ENCODE measurements around the gene RBMS1. TPM values are rescaled to one million over a fixed set of nuclear protein-coding genes. Genes with fewer than 3 reads are reported as not detected.

Gene RBMS1
- total RNA-seq, 1 experiment from 2014 or later: 77.5 TPM

- Histone ChIP-seq H3K23me2 (ENCODE audit: insufficient read length, low read depth, low read length, poor library complexity, severe bottlenecking) (no peaks in the 10 kb centered on the region), H3K27ac (ENCODE audit: insufficient read length, low read depth, low read length) (no peak overlapping the region), H3K56ac (ENCODE audit: insufficient read length, low read depth, low read length) (no peak overlapping the region), H3K9me3 (ENCODE audit: control insufficient read depth, low read depth, low read length) (no peaks in the 10 kb centered on the region), H2AK5ac (ENCODE audit: insufficient read length, low read length) (no peak overlapping the region), H2BK5ac (ENCODE audit: insufficient read length, low read length) (no peak overlapping the region), H2AFZ (ENCODE audit: low read length) (no peak overlapping the region), H3K14ac (ENCODE audit: insufficient read depth, low read length) (peak overlapping the region; percentile 73; the same call in 1 of the 2 replicates), H3K4ac (ENCODE audit: low read depth, low read length) (no peak overlapping the region), H2BK20ac (ENCODE audit: low read depth, low read length, poor library complexity, severe bottlenecking) (no peak overlapping the region), H3K9ac (ENCODE audit: extremely low read depth, insufficient read length, low read length) (no peak overlapping the region), H3K23ac (ENCODE audit: insufficient read length, low read depth, low read length) (no peak overlapping the region), H3K4me2 (ENCODE audit: insufficient read depth, insufficient read length, low read length) (no peak overlapping the region), H3K79me2 (ENCODE audit: insufficient read depth, low read length) (peaks cover 7% of the 10 kb centered on the region; the same call in 1 of the 2 replicates), H2BK15ac (ENCODE audit: low read depth, low read length) (no peak overlapping the region), H3K79me1 (ENCODE audit: insufficient read depth, low read depth, low read length, poor library complexity, severe bottlenecking) (no peaks in the 10 kb centered on the region), H2BK120ac (ENCODE audit: low read depth, low read length, poor library complexity, severe bottlenecking) (no peak overlapping the region), H4K8ac (replicated peaks; ENCODE audit: insufficient read length, low read depth, low read length) (no peak overlapping the region), H4K5ac (ENCODE audit: insufficient read length, low read depth, low read length) (no peak overlapping the region), H2BK12ac (ENCODE audit: insufficient read length, low read depth, low read length) (no peak overlapping the region), H3K4me1 (ENCODE audit: insufficient read depth, low read length) (peaks cover 6% of the 10 kb centered on the region; the same call in 1 of the 2 replicates), H4K91ac (ENCODE audit: insufficient read length, low read depth, low read length) (no peak overlapping the region), H3K18ac (ENCODE audit: insufficient read length, low read depth, low read length) (no peak overlapping the region), H3K27me3 (ENCODE audit: insufficient read depth, low read length) (no peaks in the 10 kb centered on the region), H4K20me1 (ENCODE audit: control insufficient read depth, insufficient read depth, insufficient read length) (no peaks in the 10 kb centered on the region), H3T11ph (ENCODE audit: low read length) (no peak overlapping the region)
- H3K9me3 Mint-ChIP-seq: no peaks in the 10 kb centered on the region
- WGBS (ENCODE audit: extremely low coverage, insufficient read length, low lambda C conversion rate): no CpG with 5 or more reads among the region's 7 CpGs
- H3K27ac Mint-ChIP-seq: peak overlapping the region; percentile 81 to 91 (median 83); a peak in 5 of 7 replicates
- TF ChIP-seq CTCF (conservative IDR thresholded peaks at IDR 0.05): no peak
- H3K4me1 Mint-ChIP-seq: peaks cover 42 to 43% of the 10 kb centered on the region in 2 experiments
- DNase-seq: no peak
- H3K4me3 Mint-ChIP-seq: no peak overlapping the region
- H3K27me3 Mint-ChIP-seq (ENCODE audit: low read depth): no peaks in the 10 kb centered on the region
- H3K36me3 Mint-ChIP-seq (ENCODE audit: insufficient read depth in 1 of 3, low read depth in 3 of 3): no peaks in the 10 kb centered on the region; a peak in 1 of 7 replicates
These were observed 18.5 kb downstream of the RBMS1 start for GRCh38 chr2:160474891-160475787.

Data from H9 (cell line).